Thyroid gland (tissue), 4 donors: ENCODE measurements around the gene USP36. TPM values are rescaled to one million over a fixed set of nuclear protein-coding genes. Genes with fewer than 3 reads are reported as not detected.

ENCODE experiments used
- DNase-seq, 2 donors: peaks; one replicate each; pipeline ENCODE4 v3.0.0-alpha.2; 2019
- H3K27ac ChIP-seq, 3 donors: fragments of 200-600 bp; sonication (generic); 1 replicate in 2 of 3; 2 replicates in 1 of 3; pipeline ENCODE4 v1.5.1; 2016 to 2019; ENCODE audit warnings: mild to moderate bottlenecking in 1 of 3, moderate library complexity in 1 of 3
- H3K27me3 ChIP-seq: fragments of 200-600 bp; sonication (generic); one replicate; pipeline ENCODE4 v1.5.1; 2019
- H3K36me3 ChIP-seq, 2 donors: fragments of 200-600 bp; sonication (generic); one replicate each; pipeline ENCODE4 v1.5.1; 2016 to 2019
- H3K4me1 ChIP-seq, 2 donors: fragments of 200-600 bp; sonication (generic); one replicate each; pipeline ENCODE4 v1.5.1; 2017 to 2019
- H3K4me3 ChIP-seq, 3 donors: fragments of 200-600 bp; sonication (generic); replicated peaks in 1 of 3; 1 replicate in 2 of 3; 2 replicates in 1 of 3; pipeline ENCODE4 v1.5.1; 2016; ENCODE audit warnings: mild to moderate bottlenecking in 1 of 3
- H3K9me3 ChIP-seq: fragments of 200-600 bp; sonication (generic); one replicate; pipeline ENCODE4 v1.5.1; 2017
- CTCF ChIP-seq, 6 experiments: fragments of 200-600 bp in 3 of 6; fragments of 450-650 bp in 3 of 6; sonication (generic) in 3 of 6; IDR thresholded peaks; one replicate each; pipeline ENCODE4 v1.5.1; 2016 to 2019; ENCODE audit warnings: antibody characterized with exemption in 6 of 6, mild to moderate bottlenecking in 2 of 6, inconsistent platforms in 1 of 6, moderate library complexity in 1 of 6
- POLR2A ChIP-seq, 2 donors: fragments of 450-650 bp; IDR thresholded peaks; one replicate each; pipeline ENCODE4 v1.6.1; 2017; ENCODE audit warnings: antibody characterized with exemption in 2 of 2, mild to moderate bottlenecking in 2 of 2, moderate library complexity in 1 of 2
- WGBS, 2 donors: methylation state at CpG; one replicate each; pipeline ENCODE4 v1.1.5; 2017; 5-methylcytosine and 5-hydroxymethylcytosine counted together
- intact Hi-C: fragments of 100-400 bp; cut with DNase I; formaldehyde crosslinking; loops from one replicate; pipeline ENCODE4 v1.15.1; 2023
- total RNA-seq, 4 donors: library from RNA; depleted of rRNA; stranded (reverse); fragments of >200 nt; gene quantifications; one replicate each; pipeline ENCODE4 v1.2.3, GENCODE V29; 2016

USP36 gene
- total RNA-seq, 4 donors from 2014 or later = 33.9 to 61.5 (median 46.6) TPM

- no peak overlapping the region for H3K4me3 ChIP-seq
- no peaks in the 10 kb centered on the region for H3K27me3 ChIP-seq
- TF ChIP-seq POLR2A (IDR thresholded peaks at IDR 0.05) (no peak), CTCF (IDR thresholded peaks at IDR 0.05) (no peak)
- DNase-seq = no peak
- intact Hi-C loops = loop anchor here (5.0 kb wide), 1 partner anchor 303 kb away; no protein-coding TSS in a partner anchor
- no peak overlapping the region for H3K27ac ChIP-seq
- peaks cover 39 to 47% of the 10 kb centered on the region in 2 donors for H3K36me3 ChIP-seq
- H3K9me3 ChIP-seq = no peaks in the 10 kb centered on the region
- WGBS, 2 donors = 90 to 93% methylated on average over 22 of the region's 22 CpGs
- peaks cover 15 to 20% of the 10 kb centered on the region in 2 donors for H3K4me1 ChIP-seq
Measured at GRCh38 chr17:78794864-78795640, 45.6 kb downstream of the USP36 start.

GRCh38 chr17:78794399-78794798, 46.2 kb downstream of the USP36 start:
- Histone ChIP-seq H3K9me3 (no peaks in the 10 kb centered on the region), H3K27ac (no peak overlapping the region), H3K4me1 (peaks cover 20 to 26% of the 10 kb centered on the region in 2 donors), H3K36me3 (peaks cover 37 to 47% of the 10 kb centered on the region in 2 donors), H3K27me3 (no peaks in the 10 kb centered on the region), H3K4me3 (no peak overlapping the region)
- WGBS, 2 donors = 86 to 95% methylated on average over 11 to 16 of the region's 16 CpGs
- TF ChIP-seq CTCF (IDR thresholded peaks at IDR 0.05) = no peak
- no peak for TF ChIP-seq POLR2A (IDR thresholded peaks at IDR 0.05)
- intact Hi-C loops = no loop called here
- no peak for DNase-seq

GRCh38 chr17:78793968-78794367, 46.6 kb downstream of the USP36 start:
- no peak for TF ChIP-seq CTCF (IDR thresholded peaks at IDR 0.05)
- no peak for TF ChIP-seq POLR2A (IDR thresholded peaks at IDR 0.05)
- intact Hi-C loops = no loop called here
- Histone ChIP-seq H3K4me3 (no peak overlapping the region), H3K27ac (no peak overlapping the region), H3K4me1 (peaks cover 24 to 31% of the 10 kb centered on the region in 2 donors), H3K27me3 (no peaks in the 10 kb centered on the region), H3K36me3 (peaks cover 34 to 46% of the 10 kb centered on the region in 2 donors), H3K9me3 (no peaks in the 10 kb centered on the region)
- WGBS, 2 donors = 80 to 86% methylated on average over 6 of the region's 6 CpGs
- DNase-seq = no peak

GRCh38 chr17:78793415-78793814, 47.2 kb downstream of the USP36 start:
- no peak for DNase-seq
- Histone ChIP-seq H3K36me3 (peaks cover 28 to 41% of the 10 kb centered on the region in 2 donors), H3K9me3 (no peaks in the 10 kb centered on the region), H3K4me3 (no peak overlapping the region), H3K27me3 (no peaks in the 10 kb centered on the region), H3K4me1 (peaks cover 24 to 34% of the 10 kb centered on the region in 2 donors), H3K27ac (no peak overlapping the region)
- intact Hi-C loops = no loop called here
- TF ChIP-seq POLR2A (IDR thresholded peaks at IDR 0.05) = no peak
- no peak for TF ChIP-seq CTCF (IDR thresholded peaks at IDR 0.05)
- 86 to 91% methylated on average over 9 to 10 of the region's 10 CpGs for WGBS, 2 donors
